ENCODE data around the gene PCBP3.
A peak's percentile ranks its signal among the peaks of the same experiment; 100 is the strongest.
"Not testable (repeated sequence)": the region's sequence is repeated elsewhere in the genome, so short reads cannot be mapped to it uniquely, and the experiment has no call there.

The PCBP3 gene

DNA sequence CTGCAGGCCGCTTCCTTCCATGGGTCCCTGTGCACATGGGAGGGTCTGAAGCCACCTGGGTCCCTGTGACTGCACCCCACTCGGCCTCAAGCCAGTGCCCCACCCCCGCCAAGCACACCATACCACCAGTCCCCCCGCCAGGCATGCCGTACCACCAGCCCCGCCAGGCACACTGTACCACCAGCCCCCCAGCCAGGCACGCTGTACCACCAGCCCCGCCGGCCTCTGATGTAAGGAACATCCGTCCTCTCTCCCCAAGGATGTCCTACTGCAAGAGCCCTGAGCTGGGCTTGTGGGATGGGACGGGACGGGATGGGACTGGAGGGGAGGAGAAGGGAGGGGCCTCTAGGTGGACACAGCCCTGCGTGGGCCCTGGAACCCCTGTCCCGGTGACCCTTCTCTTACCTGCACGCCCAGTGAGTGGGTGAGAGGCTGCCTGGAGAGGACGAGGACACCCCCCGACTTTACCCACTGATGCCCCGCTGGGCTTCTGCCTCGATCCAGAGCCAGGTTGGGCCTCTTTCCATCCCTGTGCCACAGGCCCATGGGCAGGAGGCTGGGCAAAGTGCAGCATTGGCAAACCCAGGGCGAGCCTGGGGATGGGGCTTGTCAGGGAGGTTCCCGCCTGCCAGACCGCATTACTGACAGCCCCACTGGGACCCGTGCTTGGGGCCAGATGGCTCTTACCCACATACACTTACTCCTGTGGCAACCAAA is 297.3 kb downstream of the PCBP3 start:
- no peak for DNase-seq

DNA sequence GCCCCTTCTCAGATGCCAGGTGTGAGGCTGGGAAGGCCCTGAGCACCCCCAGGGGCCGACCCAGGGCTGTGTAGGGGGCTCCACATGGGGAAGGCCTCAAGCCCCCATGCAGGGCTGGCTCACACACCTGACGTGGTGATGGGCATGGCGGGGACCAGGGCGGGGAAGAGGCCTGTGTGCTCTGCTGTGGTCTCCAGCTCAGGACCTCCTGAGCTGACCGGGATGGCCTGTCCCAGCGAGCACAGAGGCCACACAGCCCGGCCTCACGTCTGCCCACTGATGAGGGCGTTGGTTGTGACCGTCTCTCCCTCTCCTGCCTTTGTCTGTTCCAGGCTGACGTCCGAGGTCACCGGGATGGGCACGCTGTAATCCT is 297.8 kb downstream of the PCBP3 start:
- no peak for DNase-seq

DNA sequence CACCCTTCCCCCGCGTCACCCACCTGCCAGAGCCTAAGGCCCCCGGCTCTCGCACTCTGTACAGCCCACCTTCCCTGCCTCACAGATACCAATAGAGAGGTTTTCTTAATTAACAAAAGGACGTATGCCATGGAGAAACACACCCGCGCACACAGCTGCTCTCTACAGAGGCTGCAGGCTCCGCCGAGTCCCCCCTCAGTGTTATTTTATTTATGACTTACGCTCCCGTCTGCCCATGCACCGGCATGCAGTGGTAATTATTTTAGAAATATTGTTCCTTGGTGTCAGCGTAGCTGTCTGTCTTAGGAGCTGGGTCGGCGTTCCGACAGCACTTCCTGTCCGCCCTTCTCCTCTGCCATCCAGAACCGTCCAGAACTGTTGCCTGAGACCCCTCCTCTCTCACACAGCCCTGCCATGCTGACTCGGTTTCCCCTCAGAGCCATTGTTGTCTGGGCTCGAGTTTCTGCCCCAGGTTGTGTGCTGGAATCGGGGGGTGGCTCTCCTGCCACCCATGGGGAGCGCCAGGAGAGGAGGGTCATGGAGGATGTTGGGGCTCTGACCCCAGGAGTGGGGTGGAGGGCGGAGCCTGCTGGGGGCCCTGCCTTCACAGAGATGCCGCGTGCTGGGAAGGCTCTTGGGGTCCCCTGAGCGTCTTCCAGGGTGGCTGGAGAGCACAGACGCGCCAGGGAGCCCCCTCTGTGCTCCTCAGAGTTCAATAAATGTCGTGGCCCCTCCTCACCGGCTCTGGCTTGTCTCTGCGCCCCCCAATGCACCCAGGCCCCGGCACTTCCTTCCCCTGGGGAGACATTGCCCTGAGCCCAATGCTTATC is 298.4 kb downstream of the PCBP3 start:
- DNase-seq, result no peak

DNA sequence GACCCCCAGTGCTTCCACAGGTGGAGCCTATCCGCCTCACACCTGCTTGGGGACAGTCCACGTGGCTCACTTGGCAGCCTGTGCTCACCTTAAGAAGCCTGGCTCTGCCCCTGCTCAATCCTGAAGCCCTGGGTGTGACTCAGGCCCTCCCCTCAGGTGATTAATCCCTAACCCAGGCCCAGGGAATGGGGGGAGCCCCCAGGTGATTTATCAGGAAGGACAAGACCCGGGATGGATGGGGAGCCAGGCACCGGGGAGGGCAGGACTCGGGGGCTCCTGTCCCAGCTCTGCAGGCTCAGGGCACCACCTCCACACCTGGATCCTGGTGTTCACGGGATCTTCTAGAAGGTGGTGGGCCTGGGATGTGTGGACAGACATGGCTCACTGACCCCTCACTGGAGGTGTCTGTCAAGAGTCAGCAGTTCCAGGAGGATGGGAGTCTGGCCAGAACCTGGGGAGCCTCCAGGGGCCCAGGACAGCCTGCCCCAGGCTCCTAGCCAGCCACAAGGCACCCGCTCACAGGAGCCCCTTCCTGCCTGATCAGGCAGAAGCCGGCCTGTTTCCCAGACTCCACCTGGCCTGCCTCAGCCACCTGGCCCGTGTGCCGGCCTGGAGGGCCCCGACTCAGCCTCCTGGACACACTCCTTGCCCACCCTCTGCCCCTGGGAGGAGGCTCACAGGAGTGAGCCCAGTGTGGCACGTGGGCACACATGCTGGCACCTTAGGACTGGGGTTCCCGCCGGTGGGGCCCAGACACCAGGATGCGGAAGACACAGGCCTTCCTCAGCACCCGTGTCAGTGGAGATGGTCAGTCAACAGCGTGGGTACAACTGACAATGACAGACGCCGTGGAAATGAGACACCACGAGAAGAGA is 299.5 kb downstream of the PCBP3 start:
- DNase-seq, result no peak

DNA sequence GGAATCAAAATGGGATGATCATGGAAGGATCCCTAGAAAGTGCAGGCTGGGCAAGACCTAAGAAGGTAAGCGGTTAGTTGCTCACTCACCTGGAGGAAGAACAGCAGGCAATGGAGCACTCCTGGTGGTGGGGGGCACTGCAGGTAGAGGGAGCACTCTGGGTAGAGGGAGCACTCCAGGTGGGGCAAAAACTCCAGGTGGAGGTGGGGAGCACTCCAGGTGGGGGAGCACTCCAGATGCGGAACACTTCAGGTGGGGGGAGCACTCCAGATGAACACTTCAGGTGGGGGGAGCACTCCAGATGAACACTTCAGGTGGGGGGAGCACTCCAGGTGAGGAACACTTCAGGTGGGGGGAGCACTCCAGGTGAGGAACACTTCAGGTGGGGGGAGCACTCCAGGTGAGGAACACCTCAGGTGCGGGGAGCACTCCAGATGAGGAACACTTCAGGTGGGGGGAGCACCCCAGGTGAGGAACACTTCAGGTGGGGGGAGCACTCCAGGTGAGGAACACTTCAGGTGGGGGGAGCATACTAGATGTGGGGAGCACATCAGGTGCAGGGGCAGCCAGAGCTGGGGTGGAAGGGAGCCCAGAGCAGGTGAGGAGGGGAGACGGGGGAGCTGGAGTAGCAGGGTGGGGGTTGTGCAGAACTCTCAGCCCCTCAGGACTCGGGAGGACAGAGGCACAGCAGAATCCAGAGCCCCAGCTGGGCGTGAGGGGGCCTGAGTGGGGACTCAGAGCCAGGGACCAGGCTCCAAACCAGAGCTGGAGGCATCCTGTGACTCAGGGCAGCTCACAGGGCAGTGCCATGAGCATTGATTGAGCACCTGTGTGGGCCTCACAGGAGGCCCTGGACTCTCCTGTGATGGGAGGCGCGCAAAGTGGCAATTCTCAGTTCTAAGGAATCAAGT is 300.4 kb downstream of the PCBP3 start:
- no peak for DNase-seq

DNA sequence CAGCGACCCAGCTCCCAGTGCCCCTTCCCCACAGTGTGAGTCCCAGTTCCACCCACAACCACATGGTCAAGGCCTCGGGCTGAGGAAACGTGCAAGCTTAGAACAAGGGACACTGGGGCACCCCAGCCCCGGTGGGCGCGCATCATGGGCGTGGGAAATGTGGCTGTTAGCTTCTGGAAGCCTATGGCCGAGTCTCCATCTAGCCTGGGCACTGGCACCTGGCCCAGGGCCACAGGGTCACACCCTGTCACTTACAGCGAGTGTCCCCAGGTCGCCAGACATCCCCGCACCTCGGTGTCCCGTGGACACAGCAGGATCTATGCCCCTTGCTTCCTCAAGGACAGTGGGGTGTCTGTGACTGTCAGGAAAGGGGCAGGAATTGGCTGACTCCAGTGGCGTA is 301.1 kb downstream of the PCBP3 start:
- no peak for DNase-seq

DNA sequence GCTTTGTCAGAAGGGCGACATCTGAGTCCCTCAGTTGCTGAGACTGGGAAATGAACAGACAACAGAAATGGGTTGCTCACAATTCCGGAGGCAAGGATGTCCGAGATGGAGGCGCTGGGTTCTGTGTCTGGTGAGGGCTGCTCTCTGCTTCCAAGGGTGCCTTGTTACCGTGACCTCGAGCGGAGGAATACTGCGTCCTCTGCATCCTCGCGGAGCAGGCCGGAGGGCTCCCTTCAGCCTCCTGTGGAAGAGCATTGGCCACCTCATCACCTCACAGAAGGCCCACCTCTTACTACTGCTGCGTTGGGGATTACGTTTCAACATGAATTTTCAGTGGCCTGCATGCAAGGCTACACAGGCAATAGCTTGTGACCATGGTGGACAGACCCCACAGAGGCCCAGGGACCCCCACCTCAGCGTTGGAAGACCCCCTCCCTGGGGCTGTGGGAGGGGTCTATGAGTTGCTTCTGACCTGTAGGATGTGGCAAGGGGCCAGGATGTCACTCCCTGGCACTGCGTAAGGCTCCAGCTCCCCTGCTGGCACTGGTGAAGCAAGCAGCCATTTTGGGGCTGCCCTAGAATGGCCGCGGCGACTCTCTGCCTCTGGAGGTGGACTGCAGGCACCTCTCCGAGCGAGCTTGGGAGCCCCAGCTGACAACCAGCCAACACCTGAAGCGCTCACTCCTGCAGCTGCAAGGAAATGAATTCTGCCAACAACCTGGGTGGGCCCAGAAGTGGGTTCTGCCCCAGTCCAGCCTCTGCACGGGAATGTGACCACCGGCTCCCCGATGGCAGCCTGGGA is 301.7 kb downstream of the PCBP3 start:
- no peak for DNase-seq

DNA sequence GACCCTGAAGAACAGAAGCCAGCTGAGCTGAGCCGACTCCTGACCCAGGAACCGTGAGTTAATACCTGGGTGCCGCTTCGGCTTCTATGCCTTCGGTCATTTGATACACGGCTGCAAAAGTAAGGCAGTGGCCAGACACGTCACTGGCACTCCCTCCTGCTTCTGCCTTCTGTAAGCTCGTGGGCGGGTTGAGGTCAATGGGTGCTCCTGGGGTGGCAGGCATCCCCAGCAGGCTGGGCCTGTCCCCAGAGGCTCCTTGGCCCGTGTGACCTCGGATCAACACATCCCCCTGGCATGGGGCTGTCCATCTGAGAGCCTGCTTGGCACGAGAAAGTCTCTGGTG is 302.3 kb downstream of the PCBP3 start:
- DNase-seq, result no peak

DNA sequence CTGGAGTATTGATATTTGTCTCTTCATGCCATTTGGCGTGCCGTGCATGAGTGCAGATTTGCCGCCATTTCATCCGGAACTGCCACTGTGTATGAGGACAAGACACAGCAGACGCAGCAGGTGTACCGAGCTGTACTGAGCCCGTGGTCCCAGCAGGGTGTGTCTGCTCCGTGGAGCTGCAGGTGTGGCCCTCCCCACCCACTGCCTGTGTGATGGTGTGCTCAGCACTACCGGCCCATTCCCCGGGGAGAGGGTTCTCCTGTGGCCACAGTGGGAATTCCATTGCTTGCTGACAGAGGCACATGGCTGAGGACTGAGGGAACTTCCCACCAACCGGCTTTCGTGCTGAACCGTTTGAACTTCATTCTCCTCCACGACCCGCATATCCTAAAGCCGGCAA is 303.8 kb downstream of the PCBP3 start:
- no peak for DNase-seq

DNA sequence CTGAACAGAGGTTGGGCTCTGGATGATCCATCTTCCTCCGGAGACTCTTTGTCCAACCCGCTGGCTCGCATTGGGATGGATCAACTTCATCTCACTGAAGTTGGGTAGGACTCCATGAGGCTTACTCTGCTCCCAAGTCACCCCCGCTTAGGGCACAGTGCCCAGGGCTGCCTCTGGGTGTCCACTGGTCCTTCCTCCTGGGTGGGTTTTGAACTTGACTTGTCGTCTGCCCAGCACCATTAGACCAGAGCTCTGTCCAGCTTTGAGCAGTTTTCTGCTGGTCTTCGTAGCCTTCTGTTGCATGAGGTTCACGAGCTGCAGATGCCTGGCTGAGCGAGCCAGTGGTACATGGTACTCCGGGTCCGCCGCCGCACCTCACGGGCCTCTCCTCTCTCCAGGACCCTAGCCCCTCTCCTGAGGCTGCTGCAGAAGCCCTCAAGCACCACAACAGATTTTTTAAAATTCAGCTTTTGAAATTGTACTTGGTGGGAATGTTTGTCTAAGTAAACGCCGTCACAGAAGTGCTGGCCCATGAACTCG is 304.3 kb downstream of the PCBP3 start:
- DNase-seq, result no peak

DNA sequence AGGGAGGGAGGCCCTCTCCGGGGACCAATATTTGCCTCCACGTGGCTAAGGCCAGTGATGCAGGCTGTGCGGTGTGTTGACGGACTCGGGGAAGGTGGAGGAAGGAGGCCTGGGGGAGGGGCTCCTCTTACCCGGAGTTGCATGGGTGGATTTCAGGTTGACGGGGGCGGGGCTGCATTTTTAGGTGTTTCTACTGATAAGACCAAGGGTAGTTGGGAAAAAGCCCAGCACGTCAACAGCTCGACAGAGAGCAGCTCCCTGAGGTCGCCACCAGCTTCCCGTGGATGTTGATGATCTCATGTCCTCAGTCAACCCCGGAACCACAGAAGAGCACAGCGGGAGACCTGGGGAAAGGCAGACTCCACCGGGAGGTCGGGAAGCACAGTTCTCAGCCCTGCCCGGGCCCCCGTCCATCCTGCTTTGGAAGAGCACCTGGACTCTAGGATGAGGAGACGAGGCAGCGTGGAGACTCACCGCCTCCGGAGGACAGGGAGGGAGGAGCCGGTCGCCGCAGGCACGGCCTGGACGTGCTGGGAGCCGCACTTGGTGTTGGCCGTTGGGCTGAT is 305.1 kb downstream of the PCBP3 start:
- no peak for DNase-seq

DNA sequence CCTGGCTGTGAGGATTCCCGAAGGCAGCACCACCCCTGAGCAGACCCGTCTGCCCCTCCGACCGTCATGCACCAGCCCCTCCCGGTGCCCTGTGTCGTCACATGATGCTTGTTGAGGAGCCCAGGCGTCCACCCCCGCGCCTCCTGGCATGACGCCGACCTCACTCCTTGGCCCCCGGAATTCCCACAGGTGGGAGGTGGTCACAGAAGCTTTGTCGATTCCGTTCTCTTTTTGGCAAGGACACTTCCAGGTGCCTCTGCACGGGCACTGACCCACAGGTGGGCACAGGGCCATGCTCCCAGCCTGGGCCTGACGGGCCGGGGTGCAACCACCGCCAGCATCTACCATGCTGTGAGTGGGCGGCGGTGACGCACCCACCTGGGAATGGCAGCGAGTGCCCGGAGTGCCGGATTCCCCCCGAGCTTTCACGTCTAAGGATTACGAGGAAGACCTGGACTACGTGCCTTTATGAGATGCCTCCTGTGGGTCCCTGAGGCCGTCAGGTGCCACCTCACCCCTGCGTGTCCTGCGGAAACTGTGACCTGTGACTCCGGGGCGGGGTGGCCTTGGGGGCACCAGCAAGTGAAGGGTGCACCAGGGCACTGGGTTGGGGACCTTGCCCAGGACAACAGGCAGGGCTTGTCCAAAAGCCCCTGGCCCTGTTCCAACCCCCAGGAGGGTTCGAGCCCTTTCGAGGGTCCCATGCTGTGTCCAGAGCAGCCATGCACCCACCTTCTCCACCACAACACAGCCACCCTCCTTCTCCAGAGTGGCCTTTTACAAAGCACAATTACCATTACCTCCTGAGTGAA is 306.6 kb downstream of the PCBP3 start:
- no peak for DNase-seq

DNA sequence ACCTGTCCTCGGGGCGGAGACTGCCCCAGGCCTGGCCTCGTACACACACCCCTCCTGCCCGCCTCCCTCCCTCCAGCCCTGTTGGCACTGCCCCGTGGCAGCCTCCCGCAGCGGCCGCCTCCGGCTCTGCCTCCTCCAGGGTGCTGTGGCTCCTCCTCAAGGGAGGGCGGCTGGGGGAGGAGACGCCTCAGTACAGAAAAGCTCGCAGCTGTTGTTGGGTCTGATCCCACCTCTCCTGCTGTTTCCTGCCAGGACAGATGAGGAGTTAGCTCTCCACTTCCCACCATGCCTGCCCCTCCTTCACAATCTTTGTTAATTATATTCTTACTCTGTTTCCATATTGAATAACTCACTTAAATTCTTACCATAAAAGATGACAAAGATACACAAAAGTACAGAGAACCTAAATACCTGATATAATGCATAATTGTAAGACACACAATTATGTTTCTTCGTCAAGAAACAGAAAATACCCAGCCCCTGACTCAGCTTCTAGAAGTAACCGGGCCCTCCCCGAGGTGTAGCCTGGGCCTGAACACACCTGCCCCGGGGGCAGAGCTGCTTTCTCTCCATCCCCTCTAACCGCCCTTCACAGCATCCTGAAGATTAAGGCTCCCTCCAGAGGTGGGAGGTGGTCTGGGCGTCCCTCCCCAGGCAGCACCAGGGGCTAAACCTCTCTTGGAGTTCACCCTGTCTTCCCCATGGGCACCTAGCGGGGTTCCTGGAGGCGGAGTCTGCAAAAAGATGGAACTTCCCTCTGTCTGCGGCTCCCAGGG is 307.4 kb downstream of the PCBP3 start:
- DNase-seq, result peak; percentile 36

DNA sequence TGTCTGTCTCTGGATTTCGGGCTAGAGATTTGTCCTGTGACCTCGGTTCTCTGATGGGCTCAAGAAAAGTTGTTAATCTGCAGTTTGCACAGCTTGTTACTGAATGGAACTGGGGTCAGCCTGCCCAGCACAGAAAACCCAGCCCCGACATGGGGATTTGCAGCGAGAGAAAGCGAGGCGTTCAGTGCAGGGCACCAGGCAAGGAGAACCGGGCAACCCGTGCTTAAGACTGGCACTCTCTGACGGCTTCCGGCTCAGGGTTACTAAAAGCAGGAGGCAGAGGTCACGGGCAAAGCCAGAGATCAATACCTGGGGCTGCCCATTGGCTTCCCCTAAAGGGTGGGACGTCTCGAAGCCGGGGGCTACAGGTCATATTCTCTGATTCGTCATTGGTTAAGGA is 308.2 kb downstream of the PCBP3 start:
- no peak for DNase-seq

DNA sequence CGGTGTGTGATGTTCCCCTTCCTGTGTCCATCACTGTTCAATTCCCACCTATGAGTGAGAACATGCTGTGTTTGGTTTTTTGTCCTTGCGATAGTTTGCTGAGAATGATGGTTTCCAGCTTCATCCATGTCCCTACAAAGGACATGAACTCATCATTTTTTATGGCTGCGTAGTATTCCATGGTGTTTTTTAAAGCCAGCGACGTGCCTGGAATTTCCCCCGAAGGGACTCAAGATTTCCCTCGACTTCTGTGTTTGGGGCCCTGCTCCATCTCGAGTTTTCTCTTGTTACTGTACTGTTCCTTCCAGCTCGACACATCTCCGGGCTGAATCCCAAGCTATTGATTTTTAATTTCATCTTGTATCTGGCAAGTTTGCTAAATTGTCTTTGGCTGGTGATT is 309.0 kb downstream of the PCBP3 start:
- DNase-seq, result not testable (repeated sequence)

DNA sequence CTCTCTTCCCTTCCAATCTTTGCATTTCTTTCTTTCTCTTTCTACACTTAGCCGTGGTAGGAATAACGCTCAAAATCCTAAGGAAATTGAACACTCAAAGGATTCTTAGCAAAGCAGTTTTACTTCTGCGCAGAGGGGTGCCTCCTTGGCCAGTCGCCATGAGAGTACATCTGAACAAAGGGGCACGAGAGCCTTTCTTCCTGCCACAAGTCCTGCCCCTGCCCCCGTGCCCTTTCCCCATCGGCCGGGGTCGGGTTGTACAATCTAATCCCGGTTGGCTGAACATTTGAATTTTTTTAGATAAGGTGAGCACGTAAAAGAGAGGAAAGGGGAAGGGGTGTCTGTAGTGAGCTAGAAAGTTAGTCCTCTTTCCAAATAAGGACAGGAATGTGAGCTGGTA is 309.4 kb downstream of the PCBP3 start:
- no peak for DNase-seq

DNA sequence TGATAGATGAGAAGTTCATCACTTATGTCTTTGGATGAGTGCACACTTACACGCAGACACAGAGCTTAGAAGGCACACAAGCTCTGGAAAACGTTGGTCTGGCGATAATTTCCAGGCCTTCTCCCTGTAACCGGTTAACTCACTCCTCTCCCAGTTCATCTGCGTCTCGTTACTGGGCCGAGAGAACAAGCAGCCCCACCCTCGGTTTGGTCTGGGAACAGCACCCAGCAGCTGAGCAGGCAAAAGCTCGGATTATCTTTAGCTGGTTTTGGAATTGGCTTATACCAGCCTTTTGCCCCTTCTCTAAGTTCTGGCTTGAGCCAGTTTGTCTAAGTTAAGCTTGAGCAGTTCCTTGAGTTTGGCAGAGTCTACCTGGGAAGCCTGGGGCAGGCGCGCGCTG is 310.7 kb downstream of the PCBP3 start:
- DNase-seq, result peak; percentile 32

DNA sequence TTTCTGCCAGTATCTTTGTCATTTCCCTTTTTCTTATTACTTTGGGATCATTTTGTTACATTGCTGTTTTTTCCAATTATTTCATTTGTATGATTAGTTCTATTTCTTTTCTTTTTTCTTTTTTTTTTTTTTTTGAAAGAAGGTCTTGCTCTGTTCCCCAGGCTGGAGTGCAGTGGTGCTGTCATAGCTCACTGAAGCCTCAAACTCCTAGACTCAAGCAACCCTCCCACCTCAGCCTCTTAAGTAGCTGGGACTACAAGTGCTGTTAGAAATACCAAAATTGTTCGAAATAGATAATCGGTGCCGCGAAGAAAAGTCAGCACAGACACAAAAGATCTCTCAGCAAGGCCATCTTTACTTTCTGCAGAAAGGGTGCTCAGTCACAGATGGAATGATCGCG is 311.4 kb downstream of the PCBP3 start:
- no peak for DNase-seq

DNA sequence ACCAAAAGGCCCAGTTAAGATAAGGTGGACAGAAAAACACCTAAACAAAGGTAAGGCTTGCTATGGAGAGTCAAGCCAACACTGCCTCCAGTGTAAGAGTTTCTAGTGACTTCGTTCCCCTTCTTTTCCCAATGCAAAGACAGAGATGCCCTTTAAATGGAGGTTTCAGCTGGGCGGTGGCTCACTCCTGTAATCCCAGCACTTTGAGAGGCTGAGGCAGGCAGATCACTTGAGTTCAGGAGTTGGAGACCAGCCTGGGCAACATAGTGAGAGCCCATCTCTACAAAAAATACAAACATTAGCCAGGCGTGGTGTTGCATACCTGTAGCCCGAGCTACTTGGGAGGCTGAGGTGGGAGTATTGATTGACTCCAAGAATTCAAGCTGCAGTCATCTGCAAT is 314.0 kb downstream of the PCBP3 start:
- DNase-seq, result no peak

All from fibroblast of skin of right quadriceps (primary cell).